Measurements from ENCODE around the gene HOXB13.

HOXB13 gene

DNA sequence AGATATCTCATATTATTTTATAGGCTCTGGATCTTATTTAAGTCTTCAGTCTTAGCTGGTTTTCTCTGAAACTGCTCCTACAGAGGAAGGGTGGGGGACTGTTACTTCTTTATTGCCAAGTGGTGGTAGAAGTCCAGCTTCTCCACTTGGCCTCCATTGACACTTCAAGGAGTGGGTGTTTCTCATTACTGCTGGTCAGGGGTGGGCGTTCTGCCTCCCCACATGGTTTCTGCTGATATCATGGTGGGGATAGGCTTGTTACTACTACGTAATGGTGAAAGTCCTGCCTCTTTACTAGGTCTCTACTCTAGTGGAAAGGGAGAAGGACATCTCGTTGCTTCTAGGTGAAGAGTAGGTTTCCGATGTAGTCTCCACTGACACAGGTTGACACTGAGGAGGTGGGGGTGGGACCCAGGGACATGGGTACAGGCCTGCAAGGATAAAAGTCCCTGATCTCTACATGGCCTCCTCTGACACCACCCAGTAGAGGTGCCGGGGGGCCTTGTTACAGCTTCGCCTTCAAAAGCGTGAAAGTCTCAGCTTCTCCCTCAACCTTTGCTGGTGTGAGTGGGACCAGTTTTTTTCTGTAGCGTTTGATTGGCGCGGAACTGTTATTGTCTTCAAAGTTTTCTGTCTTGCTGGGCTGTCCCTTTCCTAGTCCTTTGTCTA lies 26.6 kb downstream of the HOXB13 start:
- DNase-seq: no peak

DNA sequence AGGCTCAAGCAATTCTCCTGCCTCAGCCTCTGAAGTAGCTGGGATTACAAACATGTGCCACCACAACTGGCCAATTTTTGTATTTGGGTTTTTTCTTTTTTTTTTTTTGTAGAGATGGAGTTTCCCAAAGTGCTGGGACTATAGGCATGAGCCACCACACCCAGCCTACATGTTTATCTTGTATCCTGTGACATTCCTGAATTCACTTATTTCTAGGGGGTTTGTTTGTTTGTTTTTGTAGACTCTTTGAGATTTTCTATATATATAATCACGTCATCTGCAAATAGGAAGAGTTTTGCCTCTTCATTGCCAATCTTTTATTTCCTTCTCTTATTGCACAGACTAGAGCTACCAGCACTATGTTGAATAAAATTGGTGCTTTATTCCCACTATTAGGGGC lies 35.4 kb downstream of the HOXB13 start:
- DNase-seq: no peak

DNA sequence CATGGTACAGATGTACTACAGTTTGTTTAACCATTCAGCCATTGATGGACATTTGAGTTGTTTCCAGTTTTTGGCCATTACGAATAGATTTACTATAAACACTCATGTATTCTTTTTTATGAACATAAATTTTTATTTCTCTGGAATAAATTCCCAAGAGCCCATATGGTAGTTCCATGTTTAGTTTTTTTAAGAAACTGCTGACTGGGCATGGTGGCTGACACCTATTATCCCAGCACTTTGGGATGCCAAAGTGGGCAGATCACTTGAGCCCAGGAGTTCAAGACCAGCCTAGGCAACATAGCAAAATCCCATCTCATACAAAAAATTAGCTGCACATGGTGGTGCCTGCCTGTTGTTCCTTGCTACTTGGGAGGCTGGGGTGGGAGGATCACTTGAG lies 36.5 kb downstream of the HOXB13 start:
- DNase-seq: no peak

DNA sequence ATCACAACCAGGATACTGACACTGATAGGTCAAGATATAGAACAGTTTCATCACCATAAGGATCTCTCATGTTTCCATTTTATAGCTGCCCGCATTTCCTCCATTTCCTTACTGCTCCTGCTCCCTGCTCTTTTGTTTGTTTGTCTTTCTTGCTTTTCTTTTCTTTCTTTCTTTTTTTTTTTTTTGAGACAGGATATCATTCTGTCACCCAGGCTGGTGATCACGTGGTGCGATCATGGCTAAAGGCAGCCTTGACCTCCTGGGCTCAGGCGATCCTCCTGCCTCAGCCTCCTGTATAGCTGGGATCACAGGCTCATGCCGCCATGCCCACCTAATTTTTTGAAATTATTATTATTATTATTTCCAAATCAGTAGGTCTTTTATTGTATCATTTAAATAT lies 37.9 kb downstream of the HOXB13 start:
- DNase-seq: no peak

DNA sequence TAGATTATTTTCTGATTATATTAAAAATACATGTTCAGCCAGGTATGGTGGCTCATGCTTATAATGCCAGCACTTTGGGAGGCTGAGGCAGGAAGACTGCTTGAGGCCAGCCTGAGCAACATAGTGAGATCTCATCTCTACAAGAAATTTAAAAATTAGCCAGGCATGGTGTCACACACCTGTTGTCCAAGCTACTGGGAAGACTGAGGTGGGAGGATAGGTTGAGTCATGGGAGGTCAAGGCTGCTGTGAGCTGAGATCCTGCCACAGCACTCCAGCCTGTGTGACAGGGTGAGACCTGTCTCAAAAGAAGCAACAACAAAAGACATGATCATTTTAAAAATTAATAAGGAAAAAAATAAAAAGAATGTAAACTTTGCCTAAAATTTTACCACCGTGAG lies 46.9 kb downstream of the HOXB13 start:
- no peak for DNase-seq

DNA sequence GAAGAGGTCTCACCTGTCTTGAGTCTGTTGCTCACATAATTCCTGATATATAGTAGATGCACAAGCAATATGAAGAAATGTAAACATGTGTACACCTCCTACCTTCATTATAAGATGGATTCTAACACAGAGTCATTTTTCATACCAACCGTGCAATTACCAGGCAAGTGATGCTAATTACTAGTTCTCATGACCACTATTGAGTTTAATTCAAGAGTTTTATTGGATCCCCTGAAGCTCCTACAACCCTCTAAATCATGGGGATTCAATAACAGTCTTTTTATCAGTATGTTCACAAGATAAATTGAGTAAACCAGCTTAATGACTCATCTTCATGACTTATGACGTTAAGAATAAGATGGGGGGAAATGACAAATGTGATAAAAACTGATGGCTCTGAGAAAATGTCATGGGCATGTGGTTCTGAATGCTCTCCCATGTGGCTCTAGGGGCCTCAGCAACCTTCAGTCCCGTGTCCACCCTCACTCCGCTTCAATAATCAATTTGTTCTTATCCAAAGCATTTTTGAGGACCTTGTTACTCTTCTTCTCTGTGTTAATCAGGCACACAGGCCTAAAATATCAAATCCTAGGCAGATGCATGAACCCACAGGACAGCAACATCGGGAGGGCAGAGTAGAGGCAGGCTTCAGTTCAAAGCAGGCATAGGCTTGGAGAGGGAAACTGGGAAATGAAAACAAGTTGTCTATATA lies 49.0 kb downstream of the HOXB13 start:
- DNase-seq: no peak

DNA sequence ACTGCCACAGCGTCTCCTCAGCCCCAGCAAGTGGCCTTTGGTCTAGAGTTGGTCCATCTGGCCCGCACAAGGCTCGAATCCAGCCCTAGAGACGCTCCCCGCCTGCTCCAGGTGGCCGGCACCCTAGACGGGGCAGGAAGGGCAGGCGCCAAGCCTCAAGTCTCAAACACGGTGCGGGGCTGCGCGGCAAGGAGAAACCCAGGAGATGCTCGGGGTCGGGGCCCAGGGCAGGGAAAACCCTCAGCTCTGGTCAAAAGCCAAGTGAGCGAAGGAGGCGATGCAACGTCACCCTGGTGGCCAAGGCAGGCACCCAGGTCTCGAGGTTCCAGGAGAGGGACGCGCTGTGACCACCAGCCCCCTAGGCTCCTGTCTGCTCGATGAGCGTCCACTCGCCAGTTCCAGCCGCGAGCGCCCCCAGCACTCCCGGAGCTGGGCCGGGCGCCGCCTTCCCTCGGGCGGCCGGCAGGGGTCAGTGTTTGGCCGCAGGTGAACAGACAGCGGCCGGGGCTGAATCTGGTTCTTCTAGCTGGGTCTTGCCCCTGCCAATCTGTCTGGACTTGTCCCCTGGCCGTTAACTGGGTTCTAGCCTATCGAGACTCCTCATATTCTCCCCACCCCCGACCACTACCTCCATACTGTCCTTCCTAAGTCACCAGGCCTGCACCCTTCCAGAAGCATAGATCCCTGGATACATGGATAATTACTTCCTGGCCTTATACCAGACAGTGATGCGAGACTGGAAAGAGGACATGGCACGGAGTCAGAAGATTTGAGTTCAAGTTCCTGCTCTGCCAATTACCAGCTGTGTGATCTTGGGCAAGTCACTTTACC lies 50.2 kb downstream of the HOXB13 start:
- peak; percentile 35 for DNase-seq

DNA sequence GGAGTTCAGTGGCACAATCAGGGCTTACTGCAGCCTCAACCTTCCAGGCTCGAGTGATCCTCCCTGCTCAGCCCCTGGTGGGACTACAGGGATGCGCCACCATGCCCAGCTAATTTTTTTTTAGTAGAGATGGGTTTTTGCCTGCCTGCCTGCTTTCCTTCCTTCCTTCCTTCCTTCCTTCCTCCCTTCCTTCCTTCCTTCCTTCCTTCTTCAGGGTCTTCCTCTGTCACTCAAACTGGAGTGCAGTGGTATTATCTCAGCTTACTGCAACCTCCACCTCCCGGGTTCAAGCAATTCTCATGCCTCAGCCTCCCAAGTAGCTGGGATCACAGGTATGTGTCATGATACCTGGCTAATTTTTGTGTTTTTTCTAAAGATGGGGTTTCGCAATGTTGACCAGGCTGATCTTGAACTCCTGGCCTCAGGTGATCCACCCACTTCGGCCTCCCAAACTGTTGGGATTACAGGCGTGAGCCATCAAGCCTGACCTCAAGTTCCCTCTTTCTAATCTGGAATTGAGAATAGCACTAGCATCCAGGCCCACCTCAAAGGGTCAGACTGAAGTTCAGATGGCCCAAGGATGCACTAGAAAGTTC lies 51.5 kb downstream of the HOXB13 start:
- DNase-seq: no peak

All from midbrain (tissue), 1 donor.